AG04450 (cell line): Measurements from ENCODE around the gene TRAK2. TPM values are rescaled to one million over a fixed set of nuclear protein-coding genes. Genes with fewer than 3 reads are reported as not detected.

Experiments used
- CTCF ChIA-PET: fragments of 300-600, 350-600 bp; formaldehyde crosslinking; extraction: SDS; loops from one replicate; lab custom pipeline; 2022; ENCODE audit warnings: antibody characterized with exemption, inconsistent platforms; lab: Charles Lee
- POLR2A ChIA-PET: fragments of 350-600 bp; formaldehyde crosslinking; extraction: SDS; loops from one replicate; lab custom pipeline; 2021; ENCODE audit warnings: antibody characterized with exemption, inconsistent platforms; lab: Yijun Ruan, JAX
- DNase-seq: peaks from one replicate; pipeline ENCODE4 v3.0.0-alpha.2; 2011; ENCODE audit warnings: low read depth, low spot score
- H3K27ac ChIP-seq: one replicate; pipeline ENCODE4 v1.5.1; 2012; ENCODE audit warnings: low read depth, low read length, control low read depth
- H3K27me3 ChIP-seq: one replicate; pipeline ENCODE4 v1.6.0; 2012; ENCODE audit warnings: low read length; ENCODE audit not compliant: control insufficient read depth, insufficient read depth
- H3K4me3 ChIP-seq: 2 replicates; pipeline ENCODE4 v1.5.1; 2011; ENCODE audit warnings: mild to moderate bottlenecking, low read depth, low read length, control low read depth
- H3K9me3 ChIP-seq: 2 replicates; pipeline ENCODE4 v1.5.1; 2012; ENCODE audit warnings: low read length; ENCODE audit not compliant: control insufficient read depth, insufficient read depth
- polyA plus RNA-seq: library from polyadenylated mRNA; depleted of rRNA; stranded (reverse); fragments of >200 nt; gene quantifications from 2 replicates; pipeline ENCODE4 v1.2.3, GENCODE V29; 2011
- TF ChIP-seq, protein P1 (sequence below): IDR thresholded peaks from 2 replicates; pipeline ENCODE4 v1.5.1; 2011; ENCODE audit warnings: low read depth, low read length, control low read depth, inconsistent platforms

Gene TRAK2
- polyA plus RNA-seq, 1 experiment = 38.4 TPM

GRCh38 chr2:201420442-201421113 is 30.7 kb downstream of the TRAK2 start:
- no peaks in the 10 kb centered on the region for H3K9me3 ChIP-seq
- ChIA-PET CTCF (no interaction called here), POLR2A (no interaction called here)
- H3K27me3 ChIP-seq = no peaks in the 10 kb centered on the region
- no peak for DNase-seq
- no peak overlapping the region for H3K4me3 ChIP-seq
- H3K27ac ChIP-seq = no peak overlapping the region
- TF ChIP-seq, protein P1, sequence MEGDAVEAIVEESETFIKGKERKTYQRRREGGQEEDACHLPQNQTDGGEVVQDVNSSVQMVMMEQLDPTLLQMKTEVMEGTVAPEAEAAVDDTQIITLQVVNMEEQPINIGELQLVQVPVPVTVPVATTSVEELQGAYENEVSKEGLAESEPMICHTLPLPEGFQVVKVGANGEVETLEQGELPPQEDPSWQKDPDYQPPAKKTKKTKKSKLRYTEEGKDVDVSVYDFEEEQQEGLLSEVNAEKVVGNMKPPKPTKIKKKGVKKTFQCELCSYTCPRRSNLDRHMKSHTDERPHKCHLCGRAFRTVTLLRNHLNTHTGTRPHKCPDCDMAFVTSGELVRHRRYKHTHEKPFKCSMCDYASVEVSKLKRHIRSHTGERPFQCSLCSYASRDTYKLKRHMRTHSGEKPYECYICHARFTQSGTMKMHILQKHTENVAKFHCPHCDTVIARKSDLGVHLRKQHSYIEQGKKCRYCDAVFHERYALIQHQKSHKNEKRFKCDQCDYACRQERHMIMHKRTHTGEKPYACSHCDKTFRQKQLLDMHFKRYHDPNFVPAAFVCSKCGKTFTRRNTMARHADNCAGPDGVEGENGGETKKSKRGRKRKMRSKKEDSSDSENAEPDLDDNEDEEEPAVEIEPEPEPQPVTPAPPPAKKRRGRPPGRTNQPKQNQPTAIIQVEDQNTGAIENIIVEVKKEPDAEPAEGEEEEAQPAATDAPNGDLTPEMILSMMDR = no peak

DNA sequence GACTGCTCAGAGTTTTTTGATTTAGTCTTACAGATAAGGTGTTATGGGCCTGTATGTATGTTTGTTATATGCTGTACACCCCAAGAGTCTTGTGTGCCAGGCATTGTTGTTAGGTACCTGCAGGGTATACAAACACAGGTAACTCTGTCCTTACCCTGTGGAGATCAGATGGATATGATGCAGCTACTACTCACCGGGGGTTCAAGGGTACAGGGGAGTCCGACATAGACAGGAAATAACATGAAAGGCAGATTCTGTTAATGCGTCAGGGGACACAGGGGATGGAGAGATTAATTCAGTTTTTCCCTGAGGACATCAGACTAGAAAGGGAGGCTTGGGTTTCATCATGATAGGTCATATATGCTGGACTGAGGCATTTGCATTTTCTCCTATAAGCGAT is 31.3 kb downstream of the TRAK2 start:
- TF ChIP-seq, protein P1 = no peak
- no peak for DNase-seq
- CTCF ChIA-PET = no interaction called here
- no peak overlapping the region for H3K4me3 ChIP-seq
- no peak overlapping the region for H3K27ac ChIP-seq
- no peaks in the 10 kb centered on the region for H3K27me3 ChIP-seq
- no peaks in the 10 kb centered on the region for H3K9me3 ChIP-seq
- POLR2A ChIA-PET = no interaction called here

DNA sequence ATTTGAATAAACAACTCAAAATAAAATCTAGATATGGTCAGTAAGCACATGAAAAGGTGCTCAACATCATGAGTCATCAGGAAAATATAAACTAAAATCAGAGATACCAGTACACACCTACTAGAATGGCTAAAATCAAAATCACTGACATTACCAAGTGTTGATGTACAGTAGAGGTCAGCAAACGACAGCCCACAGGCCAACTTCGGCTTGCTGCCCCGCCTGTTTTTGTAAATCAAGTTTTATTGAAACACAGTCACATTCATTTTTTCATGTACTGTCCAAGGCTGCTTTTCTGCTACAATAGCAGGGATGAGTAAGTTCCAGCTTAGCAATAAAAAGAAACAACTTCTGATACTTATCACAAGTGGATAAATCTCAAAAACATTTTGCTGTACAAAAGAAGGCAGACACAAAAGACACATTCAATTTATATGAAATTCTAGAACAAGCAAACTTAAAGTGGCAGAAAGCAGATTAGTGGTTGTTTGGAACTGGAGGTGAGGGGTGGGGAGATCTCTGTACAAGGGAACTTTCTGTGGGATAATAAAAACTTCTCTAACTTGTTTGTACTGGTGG is 32.1 kb downstream of the TRAK2 start:
- ChIA-PET CTCF (interaction anchor here (1.0 kb wide), 1 partner anchor 187 kb away, joined by 3 read pairs; no protein-coding TSS in a partner anchor), POLR2A (no interaction called here)
- Histone ChIP-seq H3K27ac (no peak overlapping the region), H3K4me3 (no peak overlapping the region), H3K9me3 (no peaks in the 10 kb centered on the region), H3K27me3 (no peaks in the 10 kb centered on the region)
- DNase-seq = no peak
- TF ChIP-seq, protein P1 = no peak

DNA sequence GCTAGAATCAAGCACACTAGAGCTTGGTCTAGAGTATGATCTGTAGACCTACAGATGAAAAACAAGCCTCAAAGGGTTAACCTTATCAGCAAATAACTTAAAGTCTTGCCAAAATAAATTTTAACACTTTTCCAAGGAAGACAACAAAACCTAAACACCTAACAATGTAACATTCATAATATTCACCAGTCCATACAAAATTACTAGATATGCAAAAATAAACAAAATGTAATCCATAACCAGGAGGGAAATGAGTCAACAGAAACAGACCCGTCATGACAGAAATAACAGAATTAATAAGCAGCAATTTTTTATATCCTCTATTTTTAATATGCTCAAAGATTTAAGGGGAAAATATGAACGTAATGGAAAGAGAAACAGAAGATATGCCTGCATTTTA is 36.1 kb downstream of the TRAK2 start:
- no peak overlapping the region for H3K4me3 ChIP-seq
- H3K9me3 ChIP-seq = no peaks in the 10 kb centered on the region
- TF ChIP-seq, protein P1 = no peak
- POLR2A ChIA-PET = no interaction called here
- no peaks in the 10 kb centered on the region for H3K27me3 ChIP-seq
- DNase-seq = no peak
- no peak overlapping the region for H3K27ac ChIP-seq
- CTCF ChIA-PET = interaction anchor here (1.7 kb wide), 1 partner anchor 183 kb away, joined by 6 read pairs; no protein-coding TSS in a partner anchor
